LoVo (cell line): ENCODE data around the gene HIF1AN.

ENCODE experiments used
- DNase-seq: peaks from one replicate; pipeline ENCODE4 v3.0.0-alpha.2; 2016; ENCODE audit warnings: low spot score

HIF1AN gene

DNA sequence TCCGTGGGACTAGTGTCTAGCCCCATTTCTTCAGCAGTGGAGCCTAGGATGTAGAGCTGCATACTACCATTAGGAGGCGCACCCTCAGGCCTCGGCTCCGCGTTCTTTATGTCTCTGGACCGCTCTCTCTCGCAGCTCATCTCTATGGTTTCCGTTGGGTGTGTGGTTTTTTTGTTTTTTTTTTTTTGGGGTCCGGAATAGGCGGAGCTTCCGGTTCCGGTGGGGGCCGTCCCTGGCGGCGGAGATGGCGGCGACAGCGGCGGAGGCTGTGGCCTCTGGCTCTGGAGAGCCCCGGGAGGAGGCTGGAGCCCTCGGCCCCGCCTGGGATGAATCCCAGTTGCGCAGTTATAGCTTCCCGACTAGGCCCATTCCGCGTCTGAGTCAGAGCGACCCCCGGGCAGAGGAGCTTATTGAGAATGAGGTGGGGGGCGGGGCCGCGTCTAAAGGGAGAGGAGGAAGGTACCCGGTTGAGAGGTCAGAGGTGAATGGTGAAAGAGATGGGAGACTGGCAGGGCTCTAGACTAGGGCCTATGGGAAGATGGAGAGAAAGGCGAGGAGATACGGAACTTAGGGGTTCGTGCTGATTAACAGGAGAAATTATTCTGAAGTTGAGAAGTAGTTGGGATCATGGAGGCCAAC, at the start of gene HIF1AN:
Gene HIF1AN (plus strand): TSS at position 229 of the 639 bp plus-strand sequence. CDS start 16 bp downstream, at position 245.
- DNase-seq: peak; percentile 94

DNA sequence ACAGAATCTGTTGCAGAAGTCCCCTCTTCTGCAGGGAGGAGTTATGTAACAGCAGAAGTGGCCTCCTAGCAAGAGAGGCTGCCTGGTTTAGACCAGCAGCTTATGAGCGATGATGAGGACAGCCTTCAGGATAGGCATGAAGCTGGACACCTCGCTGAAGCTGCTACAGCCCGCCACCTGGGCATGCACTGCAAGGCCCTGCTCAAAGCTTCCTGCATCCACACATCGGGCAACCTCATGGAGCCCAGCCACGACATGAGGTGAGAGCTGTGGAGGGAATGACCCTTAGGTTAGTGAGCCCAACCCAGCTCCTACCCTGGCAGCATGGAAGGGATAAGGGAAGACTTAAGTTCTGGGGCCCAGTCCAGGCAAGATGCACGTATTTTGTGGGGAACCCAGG, 48.2 kb upstream of the HIF1AN start:
- DNase-seq: no peak

DNA sequence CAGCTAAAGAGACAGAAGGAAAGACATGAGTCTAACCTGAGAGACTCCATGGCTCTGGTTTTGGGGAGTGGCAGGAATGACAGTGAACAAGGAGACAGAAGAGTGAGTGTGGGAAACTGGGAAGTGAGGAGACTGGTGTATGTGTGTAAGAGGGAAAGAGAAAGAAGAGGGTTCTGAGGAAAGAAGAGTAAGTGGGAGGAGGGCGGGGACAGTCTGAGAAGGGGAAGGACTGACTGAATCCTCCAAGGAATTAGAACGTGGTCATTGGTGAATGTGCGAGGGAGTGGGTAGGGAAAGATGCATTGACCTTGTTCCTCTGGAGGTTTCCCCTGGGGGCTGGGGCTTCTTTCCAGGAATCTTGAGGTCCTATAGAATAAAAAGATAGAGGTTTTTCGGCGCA, 46.3 kb upstream of the HIF1AN start:
- no peak for DNase-seq

DNA sequence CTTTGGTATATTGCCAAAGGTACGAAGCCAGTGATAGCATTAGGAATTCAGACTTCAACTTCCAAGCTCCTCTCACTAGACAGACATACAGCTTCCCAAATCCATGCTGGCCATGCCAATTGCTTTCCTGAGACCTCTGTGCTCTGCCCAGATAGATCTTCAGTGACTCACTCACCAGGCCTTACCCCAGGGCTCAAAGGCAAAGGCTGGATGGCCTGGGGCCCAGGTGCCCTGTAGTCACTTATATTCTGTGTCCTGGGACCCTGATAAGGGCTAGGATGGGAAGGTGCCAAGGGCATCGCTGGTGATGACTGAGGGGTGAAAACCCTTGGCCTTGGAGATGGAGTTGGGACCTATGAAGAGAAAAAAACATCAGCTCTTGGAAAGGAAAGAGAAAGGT, 45.2 kb upstream of the HIF1AN start:
- no peak for DNase-seq

DNA sequence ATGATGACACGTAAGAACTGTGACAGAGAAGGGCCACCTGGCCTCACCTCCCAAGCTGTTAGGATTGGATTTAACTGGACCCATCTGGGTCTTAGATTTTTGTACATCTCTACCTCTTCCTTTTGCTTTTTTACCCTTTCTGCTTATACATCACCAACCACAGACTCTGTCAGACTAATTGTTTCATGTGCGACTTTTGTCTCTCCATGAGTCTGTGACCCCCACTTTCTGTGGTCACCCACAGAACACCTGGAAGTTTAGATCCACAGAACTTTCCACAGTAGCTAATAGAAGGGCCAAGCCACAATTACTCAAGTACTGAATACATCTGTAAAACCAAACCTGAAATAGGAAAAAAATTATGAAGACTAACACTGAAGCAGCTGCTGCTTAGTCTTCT, 39.2 kb upstream of the HIF1AN start:
- DNase-seq: no peak

DNA sequence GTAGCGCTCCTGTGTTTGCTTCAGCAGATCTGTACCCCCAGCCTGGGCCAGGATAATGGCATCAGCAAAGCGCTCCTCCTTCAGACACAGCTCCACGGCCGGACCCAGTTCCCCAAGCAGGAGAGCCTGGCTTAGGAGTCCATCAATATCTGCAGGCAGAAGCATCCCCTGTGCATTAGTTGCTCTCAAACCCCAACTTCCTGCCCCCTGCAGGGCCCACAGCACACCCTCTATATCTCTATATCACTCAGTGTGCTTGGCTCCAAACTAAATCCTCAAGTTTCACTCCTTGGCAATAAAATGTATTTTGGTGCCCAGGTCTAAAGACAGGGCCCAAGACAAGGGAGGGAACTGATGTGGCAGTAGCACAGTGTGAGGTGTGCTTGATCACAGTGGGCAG, 37.7 kb upstream of the HIF1AN start:
- DNase-seq: no peak

DNA sequence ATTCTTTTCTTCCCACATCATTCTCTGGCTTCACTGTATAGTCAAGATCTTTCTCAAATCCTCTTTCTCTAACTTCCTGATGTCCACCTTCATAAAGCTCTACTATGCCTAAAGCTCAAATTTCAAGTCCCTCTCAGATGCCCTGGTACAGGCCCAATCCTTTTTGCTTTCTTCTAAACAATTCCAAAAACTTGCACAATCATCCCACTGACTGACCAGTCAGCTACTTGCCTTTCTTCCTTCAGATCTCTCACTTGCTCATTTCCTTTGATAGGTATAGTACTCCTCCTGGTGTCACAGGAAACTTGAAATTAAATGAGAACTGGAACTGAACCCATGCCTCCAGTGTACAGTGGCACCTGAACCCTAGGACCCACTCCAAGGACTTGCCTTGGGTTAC, 34.3 kb upstream of the HIF1AN start:
- no peak for DNase-seq

DNA sequence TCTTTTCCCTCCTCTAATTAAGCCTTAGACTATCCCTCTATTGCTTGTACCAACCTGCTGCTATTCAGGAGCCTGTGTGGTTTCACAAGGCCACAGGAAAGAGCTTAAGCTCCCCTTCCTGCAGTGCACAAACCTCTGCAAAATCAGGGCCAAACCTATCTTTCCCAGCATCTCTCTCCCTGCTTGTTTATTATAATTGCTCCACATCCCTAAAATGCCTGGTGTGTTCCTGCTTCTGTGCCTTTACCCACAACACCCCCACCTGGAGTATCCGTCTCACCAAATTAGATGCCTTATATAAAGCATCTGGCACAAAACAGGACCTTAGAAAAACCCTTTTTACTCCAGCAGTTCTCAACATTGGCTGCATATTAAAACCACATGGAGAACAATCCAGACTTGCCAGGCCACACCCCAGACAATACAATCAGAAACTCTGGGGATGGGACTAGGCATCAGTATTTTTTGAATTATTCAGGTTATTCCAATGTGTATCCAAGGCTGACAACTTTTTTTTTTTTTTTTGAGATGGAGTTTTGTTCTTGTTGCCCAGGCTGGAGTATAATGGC, 32.7 kb upstream of the HIF1AN start:
- DNase-seq: no peak

DNA sequence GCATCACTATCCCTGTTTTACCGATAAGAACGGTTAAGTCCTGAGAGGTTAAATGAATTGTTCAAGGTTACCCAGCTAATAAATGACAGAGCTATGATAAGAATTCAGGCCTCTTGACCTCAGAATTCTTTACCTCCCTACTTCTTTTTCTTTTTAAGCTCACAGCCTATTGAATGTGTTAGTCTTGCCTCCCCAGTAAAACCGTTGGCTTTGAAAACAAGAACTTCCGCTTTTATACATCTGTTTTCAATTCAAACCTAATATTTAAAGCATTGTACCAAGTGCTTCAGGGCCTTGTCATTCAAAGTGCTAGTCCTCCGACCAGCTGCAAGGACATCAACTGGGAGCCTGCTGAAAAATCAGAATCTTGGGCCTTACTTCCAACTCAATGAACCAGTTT, 31.6 kb upstream of the HIF1AN start:
- no peak for DNase-seq

DNA sequence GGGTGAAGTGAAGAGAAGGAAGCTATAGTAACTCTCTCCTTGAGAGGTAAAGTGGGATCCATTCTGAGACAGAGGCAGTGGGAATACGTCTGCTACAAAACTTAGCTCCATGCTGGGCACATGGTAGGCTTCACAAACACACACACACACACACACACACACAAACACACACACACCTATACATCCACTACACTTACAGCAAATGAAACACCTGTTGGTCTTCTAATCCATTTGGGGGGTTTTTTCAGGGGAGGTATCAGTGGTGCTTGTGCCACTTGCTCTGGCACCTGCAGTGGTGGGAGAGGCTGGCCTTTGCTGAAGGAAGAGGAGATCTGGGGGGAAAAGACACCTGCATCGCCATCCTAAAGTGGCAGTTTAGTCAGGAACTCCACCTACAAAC, 30.6 kb upstream of the HIF1AN start:
- no peak for DNase-seq

DNA sequence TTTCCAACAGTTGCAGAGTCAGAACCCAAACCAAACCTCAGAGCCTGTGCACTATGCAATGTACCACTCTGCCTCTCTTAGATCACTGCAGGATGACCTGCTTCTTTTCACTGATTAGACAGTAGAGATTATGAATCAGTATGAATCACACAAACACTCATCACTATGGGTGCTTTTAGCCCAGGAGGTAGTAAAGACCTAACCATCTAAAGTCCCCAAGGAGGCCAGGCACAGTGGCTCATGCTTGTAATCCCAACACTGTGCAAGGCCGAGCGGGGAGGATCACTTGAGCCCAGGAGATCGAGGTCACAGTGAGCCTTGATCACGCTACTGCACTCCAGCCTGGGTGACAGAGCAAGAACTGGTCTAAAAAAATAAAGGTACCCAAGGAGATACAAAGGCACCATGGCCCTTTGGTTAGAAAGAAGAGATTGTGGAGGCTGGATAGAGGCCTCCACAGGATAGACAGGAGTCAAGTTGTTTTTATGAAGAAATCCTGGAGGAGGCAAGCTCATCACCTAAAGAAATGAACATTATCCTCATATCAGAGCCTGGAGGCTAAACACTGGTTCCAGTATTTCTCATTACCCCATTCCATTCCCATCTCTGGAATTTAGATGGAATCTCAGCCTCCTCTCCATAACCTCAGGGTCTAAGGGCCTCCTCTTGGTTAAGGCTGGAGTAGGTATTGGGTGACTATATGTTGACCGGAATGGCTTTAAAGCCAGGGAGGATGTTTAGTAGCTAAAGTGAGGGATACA, 29.0 kb upstream of the HIF1AN start:
- DNase-seq: no peak

DNA sequence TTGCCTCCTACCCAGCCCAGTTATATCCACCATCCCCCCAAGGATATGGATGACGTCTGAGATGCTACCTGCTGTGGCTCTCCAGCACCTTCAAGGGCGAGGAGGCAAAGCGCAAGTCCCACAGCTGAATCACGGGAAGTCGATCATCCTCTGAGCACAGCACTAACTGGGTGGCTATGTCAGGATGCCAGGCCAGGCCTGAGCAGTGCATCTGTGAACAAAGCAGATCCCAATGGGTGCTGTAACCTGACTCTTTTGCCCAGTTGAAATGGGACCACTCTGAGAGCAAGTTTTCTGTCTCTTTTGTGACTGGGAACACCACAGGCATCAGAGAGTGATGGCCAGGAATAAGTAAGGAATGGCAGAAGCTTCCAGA, 28.4 kb upstream of the HIF1AN start:
- no peak for DNase-seq

DNA sequence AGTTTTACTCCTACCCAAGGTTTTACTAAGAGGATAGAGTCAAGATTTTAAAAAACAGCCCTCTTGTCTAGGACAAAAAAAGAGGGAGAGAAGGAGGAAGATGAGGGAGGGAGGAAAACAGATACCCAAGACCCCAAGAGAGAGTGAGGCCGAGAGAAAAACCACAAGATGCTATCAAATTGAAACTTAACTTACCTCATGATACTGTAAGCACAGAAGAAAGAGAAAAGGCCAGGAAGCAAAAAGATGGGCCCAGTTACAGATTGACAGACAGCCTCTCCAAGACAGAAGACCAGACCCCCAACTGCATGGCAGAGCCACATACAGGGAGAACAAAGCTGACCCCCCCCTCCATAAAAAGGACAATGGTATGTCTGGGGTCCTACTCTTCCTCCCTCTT, 27.5 kb upstream of the HIF1AN start:
- DNase-seq: no peak

DNA sequence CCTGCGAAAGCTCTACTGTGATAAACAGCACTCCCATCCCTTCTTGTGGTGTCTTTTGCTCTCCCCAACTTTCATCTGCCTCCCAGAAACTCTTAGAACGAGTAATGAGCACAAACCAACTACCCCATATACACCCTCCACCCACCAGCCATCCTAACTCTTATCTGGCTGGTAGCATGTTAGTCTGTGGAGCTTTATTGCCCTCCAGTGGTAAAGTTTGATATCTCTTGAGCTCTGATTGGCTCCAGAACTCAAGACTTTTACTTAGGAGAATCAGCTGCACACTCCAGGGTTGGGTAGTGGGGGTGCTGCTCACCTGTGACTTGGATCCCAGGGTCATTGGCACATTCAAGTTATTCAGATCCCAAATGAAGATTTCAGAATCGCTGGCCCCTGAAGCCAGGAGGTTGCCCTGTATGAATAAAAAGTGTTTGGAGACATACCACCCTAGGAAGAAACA, 27.0 kb upstream of the HIF1AN start:
- peak; percentile 12 for DNase-seq

DNA sequence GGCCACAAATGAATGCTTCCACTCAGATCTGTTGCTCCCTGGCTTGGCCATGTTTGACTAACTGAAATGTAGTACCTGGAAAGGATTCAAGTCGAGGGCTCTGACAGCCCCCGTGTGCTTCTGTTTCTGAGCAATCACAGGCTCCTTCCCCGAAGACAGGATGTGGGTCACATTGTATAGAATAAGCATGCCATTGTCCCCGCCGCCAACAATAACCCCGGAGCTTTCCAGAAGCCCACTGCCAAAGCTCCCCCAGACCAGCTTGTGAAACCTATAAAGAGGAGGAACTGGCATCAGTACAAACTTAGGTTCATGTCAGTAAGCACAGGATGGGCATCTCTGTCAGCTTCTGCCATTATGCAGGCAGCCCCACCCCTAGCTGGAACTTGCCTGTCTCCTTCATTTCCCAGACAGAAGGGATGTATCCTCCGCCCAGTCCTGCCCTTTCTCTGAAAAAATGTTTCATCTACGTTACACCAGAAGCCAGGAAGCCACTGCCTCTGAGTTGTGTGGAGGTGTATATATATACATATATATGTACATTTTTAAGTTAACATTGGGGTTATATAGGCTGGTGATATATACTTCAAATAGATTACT, 26.4 kb upstream of the HIF1AN start:
- no peak for DNase-seq

DNA sequence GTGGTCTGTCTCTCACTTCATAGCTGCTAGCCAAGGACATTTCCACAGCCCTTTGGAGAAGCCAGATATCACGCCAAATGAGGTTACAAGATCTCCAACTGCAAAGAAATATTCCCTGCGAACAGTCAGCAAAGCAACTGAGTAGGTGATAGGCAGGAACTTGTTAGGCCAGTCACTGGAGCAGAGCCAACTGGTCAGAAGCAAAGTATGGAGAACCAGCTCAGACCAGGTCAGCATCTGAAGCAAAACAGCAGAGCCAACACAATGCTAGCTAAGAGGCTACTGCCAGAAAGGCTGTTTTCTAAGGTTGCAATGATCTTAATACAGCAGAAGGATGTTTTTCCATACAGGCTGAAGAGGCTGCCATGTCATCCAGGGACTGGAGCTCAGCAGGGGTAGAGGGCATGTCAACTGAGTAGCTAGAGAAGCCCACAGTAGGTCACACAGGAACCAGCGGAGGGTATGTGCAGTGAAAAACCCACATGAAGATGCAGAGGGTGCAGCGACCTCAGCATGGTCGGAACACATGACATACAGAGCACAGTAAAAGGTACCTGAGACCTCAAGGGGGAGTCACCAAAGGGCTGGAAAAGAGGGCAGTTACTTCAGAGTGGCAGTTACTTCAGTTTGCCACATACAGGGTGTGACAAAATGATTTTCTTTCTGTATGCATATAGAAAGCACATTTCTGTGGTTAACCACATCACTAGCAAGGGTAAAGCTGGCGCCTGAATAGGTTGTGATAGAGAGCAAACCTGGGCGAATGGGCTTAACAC, 25.0 kb upstream of the HIF1AN start:
- DNase-seq: no peak

DNA sequence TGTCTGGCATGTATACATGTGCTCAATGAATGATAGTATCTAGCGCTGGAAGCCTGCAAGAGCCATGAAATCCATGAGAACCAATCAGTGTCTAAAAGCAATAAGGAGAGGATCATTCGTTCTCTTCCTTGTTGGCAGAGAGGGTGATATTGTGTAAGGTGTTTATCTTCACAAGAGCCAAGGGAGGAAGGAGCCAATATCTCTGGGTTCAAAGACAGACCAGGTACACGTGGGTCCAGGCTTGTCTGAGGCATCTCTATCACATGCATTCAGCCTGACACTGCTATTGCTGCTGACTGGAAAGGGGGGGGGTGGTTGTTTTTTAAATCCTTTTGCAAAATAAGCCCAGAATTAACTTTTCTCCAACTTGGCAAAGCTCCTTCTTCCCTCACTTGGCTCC, 20.1 kb upstream of the HIF1AN start:
- no peak for DNase-seq

DNA sequence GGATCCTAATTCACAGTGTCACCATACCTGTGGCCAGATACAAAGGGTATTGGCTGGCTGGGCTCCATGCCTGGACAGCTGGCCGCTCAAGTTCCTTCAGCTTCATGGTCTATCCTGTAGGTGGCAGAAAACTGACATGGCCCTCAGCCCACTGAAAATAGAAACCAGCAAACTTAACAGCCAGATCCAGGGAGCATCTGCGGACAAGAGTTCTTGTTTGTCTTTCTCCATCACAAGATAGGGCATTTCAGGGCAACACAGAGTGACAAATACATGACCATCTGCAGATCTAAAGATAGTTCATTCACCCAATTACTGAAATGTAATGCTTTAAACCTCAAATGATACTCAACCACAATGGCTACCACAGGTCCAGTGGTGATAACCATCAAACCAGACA, 18.9 kb upstream of the HIF1AN start:
- no peak for DNase-seq

DNA sequence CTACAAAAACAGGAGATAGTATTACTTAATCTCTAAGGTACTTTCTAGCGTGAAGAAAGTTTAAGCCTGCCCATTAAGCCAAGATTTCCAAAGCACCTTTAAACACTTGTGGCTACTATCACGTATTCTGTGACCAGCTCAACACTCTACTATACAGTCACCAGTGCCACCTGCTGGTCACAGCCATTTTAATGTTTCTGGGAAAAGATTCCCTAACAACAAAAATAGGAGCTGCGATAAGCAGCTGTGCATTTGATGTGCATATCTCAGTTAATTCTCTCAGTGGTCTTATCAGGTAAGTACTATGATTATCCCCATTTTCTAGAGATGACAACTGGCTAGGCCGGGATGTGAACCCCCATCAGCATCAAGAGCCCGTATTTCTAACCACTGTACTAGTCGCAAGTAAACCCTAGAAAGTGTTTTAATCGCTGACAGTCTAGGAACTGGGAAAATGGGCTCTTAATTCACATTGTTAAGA, 16.9 kb upstream of the HIF1AN start:
- DNase-seq: peak; percentile 57

DNA sequence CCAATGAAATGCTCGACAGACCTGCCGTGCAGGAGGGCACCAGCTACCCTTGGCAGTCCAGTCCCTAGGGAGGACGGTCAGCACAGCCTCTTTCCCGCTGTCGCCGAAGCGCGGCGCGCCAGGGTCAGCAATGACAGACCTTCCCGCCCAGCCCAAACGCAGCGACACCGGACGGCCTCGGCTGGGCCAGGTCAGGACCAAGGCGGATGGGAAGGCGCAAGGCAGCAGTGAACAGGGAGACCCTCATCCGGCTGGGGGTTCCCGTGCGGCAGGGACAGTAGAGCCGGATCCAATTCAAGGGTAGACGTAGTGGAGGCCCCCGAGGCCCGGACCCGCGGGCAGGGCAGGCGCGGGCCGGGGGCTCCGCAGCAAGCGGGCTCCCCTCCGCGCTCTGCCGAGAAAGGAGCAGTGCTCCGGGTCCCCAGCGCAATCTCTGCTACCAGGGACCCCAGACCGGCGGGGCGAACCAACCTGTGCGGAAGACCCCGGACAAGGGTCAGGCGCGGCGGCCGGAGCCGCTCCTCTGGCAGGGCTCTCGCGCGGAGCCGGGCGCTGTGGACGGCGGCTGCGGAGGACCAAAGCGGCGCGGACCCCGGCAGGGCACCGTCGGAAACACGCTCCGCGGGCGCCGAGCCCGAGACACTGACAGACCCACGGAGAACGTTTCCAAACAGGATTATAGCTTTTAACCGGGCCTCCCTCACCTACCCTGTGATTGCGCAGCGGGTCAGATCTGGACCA, 16.3 kb upstream of the HIF1AN start, which contains the start of gene SEC31B:
Gene SEC31B (minus strand): TSS at position 551 of the 741 bp plus-strand sequence. CDS start 2,909 bp downstream, outside the sequence.
- DNase-seq: no peak

DNA sequence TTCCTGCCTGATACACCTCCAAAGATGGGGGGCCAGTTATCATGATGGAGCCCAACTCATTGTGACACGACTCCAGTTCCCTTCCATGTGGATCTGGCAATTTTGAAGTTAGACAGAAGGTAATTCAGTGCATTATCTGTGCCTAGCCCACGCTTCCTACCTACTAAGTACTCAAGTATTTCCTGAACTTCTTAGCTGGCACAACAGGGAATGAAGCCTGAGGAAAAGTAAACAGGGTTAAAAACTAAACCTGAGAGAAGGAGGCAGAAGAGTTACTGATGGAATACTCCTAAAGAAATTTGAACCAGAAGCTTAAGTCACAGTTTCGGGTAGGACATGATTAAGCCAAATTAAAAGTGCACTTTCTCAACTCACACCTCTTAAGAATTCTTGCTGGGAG, 14.9 kb upstream of the HIF1AN start:
- no peak for DNase-seq
